Measurements from ENCODE around the gene CASP8AP2. TPM values are rescaled to one million over a fixed set of nuclear protein-coding genes. Genes with fewer than 3 reads are reported as not detected.

Gene CASP8AP2
- total and polyA plus RNA-seq, 2 donors from 2014 or later = 2.4 to 17.5 TPM

DNA sequence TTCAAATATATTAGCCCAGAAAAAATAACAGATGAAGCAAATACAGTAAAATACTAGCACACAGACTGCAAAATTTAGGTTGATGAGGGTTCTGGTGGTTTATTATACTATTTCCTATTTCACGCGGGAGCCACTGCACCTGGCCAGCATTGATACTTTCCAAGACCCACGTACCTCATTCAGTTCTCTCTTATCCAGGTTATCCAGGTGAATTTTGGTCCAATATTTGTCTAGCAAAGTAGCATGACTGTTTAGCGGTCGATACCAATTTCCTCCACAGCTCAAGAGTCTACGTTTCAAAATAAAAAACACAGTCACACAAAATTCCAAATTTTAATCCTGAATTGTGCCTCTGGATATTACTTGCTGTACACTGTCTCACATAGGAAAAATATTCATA is 44.8 kb upstream of the CASP8AP2 start:
- TF ChIP-seq, protein P1, sequence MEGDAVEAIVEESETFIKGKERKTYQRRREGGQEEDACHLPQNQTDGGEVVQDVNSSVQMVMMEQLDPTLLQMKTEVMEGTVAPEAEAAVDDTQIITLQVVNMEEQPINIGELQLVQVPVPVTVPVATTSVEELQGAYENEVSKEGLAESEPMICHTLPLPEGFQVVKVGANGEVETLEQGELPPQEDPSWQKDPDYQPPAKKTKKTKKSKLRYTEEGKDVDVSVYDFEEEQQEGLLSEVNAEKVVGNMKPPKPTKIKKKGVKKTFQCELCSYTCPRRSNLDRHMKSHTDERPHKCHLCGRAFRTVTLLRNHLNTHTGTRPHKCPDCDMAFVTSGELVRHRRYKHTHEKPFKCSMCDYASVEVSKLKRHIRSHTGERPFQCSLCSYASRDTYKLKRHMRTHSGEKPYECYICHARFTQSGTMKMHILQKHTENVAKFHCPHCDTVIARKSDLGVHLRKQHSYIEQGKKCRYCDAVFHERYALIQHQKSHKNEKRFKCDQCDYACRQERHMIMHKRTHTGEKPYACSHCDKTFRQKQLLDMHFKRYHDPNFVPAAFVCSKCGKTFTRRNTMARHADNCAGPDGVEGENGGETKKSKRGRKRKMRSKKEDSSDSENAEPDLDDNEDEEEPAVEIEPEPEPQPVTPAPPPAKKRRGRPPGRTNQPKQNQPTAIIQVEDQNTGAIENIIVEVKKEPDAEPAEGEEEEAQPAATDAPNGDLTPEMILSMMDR (IDR thresholded peaks at IDR 0.05; ENCODE audit: borderline replicate concordance, extremely low read depth, insufficient read depth) = no peak
- no peaks in the 10 kb centered on the region for H3K27me3 ChIP-seq (ENCODE audit: control insufficient read depth, insufficient read depth, low read length)

DNA sequence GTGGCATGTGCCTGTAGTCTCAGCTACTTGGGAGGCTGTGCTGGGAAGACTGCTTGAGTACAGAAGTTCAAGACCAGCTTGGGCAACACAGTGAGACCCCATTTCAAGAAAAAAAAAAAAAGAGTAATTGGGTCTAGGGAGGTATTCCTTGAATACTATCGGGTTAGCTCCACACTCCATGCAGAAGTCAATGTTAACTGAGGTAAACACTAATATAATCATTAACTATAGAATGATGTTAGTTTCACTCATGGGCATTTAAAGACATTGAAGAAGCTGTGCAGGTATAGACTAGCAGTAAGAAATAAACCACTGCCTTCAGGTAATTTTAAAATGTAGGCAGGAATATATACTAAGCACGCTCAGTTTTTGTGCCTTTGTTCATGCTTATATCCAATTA is 42.7 kb upstream of the CASP8AP2 start:
- intact Hi-C loops (cut with DNase I) = no loop called here
- Histone ChIP-seq H3K4me3 (ENCODE audit: low read length in 3 of 3) (no peak overlapping the region), H3K4me1 (ENCODE audit: control insufficient read depth in 2 of 3, insufficient read depth in 2 of 3, low read depth in 1 of 3, low read length in 3 of 3) (no peaks in the 10 kb centered on the region), H3K36me3 (ENCODE audit: control insufficient read depth in 2 of 3, insufficient read depth in 3 of 3, low read length in 3 of 3) (peaks cover 4 to 27% (median 23%) of the 10 kb centered on the region in 3 donors), H3K9me3 (ENCODE audit: control insufficient read depth in 2 of 3, insufficient read depth in 1 of 3, low read length in 3 of 3) (no peaks in the 10 kb centered on the region), H3K27me3 (ENCODE audit: control insufficient read depth, insufficient read depth, low read length) (no peaks in the 10 kb centered on the region), H3K27ac (ENCODE audit: low read depth in 2 of 2, low read length in 2 of 2) (no peak overlapping the region), H3K9ac (ENCODE audit: low read length in 3 of 3) (no peak overlapping the region)
- TF ChIP-seq, protein P1 (IDR thresholded peaks at IDR 0.05; ENCODE audit: borderline replicate concordance, extremely low read depth, insufficient read depth) = no peak
- no peak for FAIRE-seq
- no peak for DNase-seq

More for the DNA sequence above, 44.8 kb upstream of the CASP8AP2 start:
- H3K9me3 ChIP-seq (ENCODE audit: control insufficient read depth in 2 of 3, insufficient read depth in 1 of 3, low read length in 3 of 3) = no peaks in the 10 kb centered on the region
- H3K4me1 ChIP-seq (ENCODE audit: control insufficient read depth in 2 of 3, insufficient read depth in 2 of 3, low read depth in 1 of 3, low read length in 3 of 3) = no peaks in the 10 kb centered on the region
- no peak overlapping the region for H3K9ac ChIP-seq (ENCODE audit: low read length in 3 of 3)
- no peak for DNase-seq
- intact Hi-C loops (cut with DNase I) = no loop called here
- H3K36me3 ChIP-seq (ENCODE audit: control insufficient read depth in 2 of 3, insufficient read depth in 3 of 3, low read length in 3 of 3) = peaks cover 2 to 31% (median 22%) of the 10 kb centered on the region in 3 donors
- H3K27ac ChIP-seq (ENCODE audit: low read depth in 2 of 2, low read length in 2 of 2) = no peak overlapping the region
- FAIRE-seq = no peak
- H3K4me3 ChIP-seq (ENCODE audit: low read length in 3 of 3) = no peak overlapping the region

DNA sequence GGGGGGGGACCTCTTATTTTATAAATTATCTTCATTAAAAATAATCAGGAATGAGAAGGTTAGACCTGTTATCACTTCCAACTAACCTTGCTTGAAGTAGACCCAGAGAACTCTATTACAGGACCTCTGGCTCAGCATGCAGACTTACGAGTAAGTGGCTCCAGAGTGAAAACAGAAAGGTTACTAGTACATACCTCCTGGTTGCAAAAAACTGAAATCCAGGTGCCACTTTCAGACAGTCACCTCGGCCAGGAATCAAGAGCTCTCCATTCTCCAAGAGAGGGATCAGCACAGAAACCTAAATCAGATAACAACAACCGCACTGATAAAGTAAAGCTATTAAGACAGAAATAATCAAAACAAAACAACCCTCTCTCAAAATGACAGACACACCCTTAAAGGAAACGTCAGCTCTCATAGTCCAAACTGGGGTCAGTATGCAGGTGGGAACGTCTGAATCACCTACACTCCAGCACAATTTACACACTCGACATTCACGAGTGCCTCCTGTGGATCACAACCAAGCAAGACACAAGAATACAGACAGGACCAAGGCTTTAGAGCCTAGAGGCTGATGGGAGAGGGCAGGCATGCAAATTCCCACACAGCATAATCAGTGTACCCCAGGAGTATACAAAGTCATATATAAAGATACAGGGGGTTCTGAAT is 41.9 kb upstream of the CASP8AP2 start:
- Histone ChIP-seq H3K4me1 (ENCODE audit: control insufficient read depth in 2 of 3, insufficient read depth in 2 of 3, low read depth in 1 of 3, low read length in 3 of 3) (no peaks in the 10 kb centered on the region), H3K9me3 (ENCODE audit: control insufficient read depth in 2 of 3, insufficient read depth in 1 of 3, low read length in 3 of 3) (no peaks in the 10 kb centered on the region), H3K9ac (ENCODE audit: low read length in 3 of 3) (no peak overlapping the region), H3K36me3 (ENCODE audit: control insufficient read depth in 2 of 3, insufficient read depth in 3 of 3, low read length in 3 of 3) (peaks cover 4 to 27% (median 26%) of the 10 kb centered on the region in 3 donors), H3K4me3 (ENCODE audit: low read length in 3 of 3) (no peak overlapping the region), H3K27me3 (ENCODE audit: control insufficient read depth, insufficient read depth, low read length) (no peaks in the 10 kb centered on the region), H3K27ac (ENCODE audit: low read depth in 2 of 2, low read length in 2 of 2) (no peak overlapping the region)
- FAIRE-seq = no peak
- TF ChIP-seq, protein P1 (IDR thresholded peaks at IDR 0.05; ENCODE audit: borderline replicate concordance, extremely low read depth, insufficient read depth) = no peak
- intact Hi-C loops (cut with DNase I) = no loop called here
- no peak for DNase-seq

All from kidney (tissue), 14 donors.